GM23338 (cell line): ENCODE results near the gene CTCFL. TPM values are rescaled to one million over a fixed set of nuclear protein-coding genes. Genes with fewer than 3 reads are reported as not detected.

Experiments
- ATAC-seq: fragments of 200-7000 bp; cut with Tn5 transposase; 3 replicates; pipeline ENCODE4 v1.9.1; 2020
- DNase-seq: peaks from one replicate; pipeline ENCODE4 v3.0.0-alpha.2; 2015; ENCODE audit warnings: low spot score
- H2AFZ ChIP-seq: fragments of 200-600 bp; sonication (generic); 2 replicates; pipeline ENCODE4 v1.8.0; 2016; ENCODE audit warnings: antibody characterized with exemption, mild to moderate bottlenecking, moderate library complexity
- H3F3A ChIP-seq: fragments of 200-600 bp; sonication (generic); replicated peaks from 2 replicates; pipeline ENCODE4 v1.8.0; 2017; ENCODE audit warnings: antibody characterized with exemption, mixed run types, low read depth
- H3K27ac ChIP-seq: fragments of 200-600 bp; sonication (generic); 2 replicates; pipeline ENCODE4 v1.6.1; 2016; ENCODE audit warnings: low read depth
- H3K27me3 ChIP-seq: fragments of 200-600 bp; sonication (generic); 2 replicates; pipeline ENCODE4 v1.8.0; 2016; ENCODE audit warnings: mild to moderate bottlenecking, mixed run types, moderate library complexity; ENCODE audit not compliant: insufficient read depth
- H3K36me3 ChIP-seq: fragments of 200-600 bp; sonication (generic); 2 replicates; pipeline ENCODE4 v1.8.0; 2016; ENCODE audit warnings: mild to moderate bottlenecking; ENCODE audit not compliant: insufficient read depth
- H3K4me1 ChIP-seq: fragments of 200-600 bp; sonication (generic); 2 replicates; pipeline ENCODE4 v1.8.0; 2016; ENCODE audit warnings: mild to moderate bottlenecking, moderate library complexity; ENCODE audit not compliant: insufficient read depth
- H3K4me2 ChIP-seq: fragments of 200-600 bp; sonication (generic); 2 replicates; pipeline ENCODE4 v1.7.1; 2017; ENCODE audit warnings: mixed run types
- H3K4me3 ChIP-seq: fragments of 200-600 bp; sonication (generic); 2 replicates; pipeline ENCODE4 v1.6.1; 2016; ENCODE audit warnings: mixed run types
- H3K79me2 ChIP-seq: fragments of 200-600 bp; sonication (generic); replicated peaks from 2 replicates; pipeline ENCODE4 v1.8.0; 2017; ENCODE audit warnings: mild to moderate bottlenecking; ENCODE audit not compliant: insufficient read depth
- H3K9me2 ChIP-seq: fragments of 200-600 bp; sonication (generic); 2 replicates; pipeline ENCODE4 v1.8.0; 2017; ENCODE audit not compliant: insufficient read depth
- H4K20me1 ChIP-seq: fragments of 200-600 bp; sonication (generic); replicated peaks from 2 replicates; pipeline ENCODE4 v1.8.0; 2017; ENCODE audit warnings: mild to moderate bottlenecking; ENCODE audit not compliant: insufficient read depth
- H3K27ac Mint-ChIP-seq: 2 replicates; pipeline ENCODE4 v1.8.0; 2020; ENCODE audit warnings: inconsistent platforms, mild to moderate bottlenecking, moderate library complexity, mixed read lengths
- H3K27me3 Mint-ChIP-seq: 3 replicates; pipeline ENCODE4 v1.8.0; 2022; ENCODE audit warnings: low read depth, mild to moderate bottlenecking, moderate library complexity, mixed read lengths, inconsistent platforms; ENCODE audit not compliant: insufficient read depth, poor library complexity
- H3K36me3 Mint-ChIP-seq: 3 replicates; pipeline ENCODE4 v1.8.0; 2021; ENCODE audit warnings: low read depth, mild to moderate bottlenecking, inconsistent platforms, moderate library complexity, mixed read lengths
- H3K4me1 Mint-ChIP-seq: 3 replicates; pipeline ENCODE4 v1.8.0; 2020; ENCODE audit warnings: mild to moderate bottlenecking, inconsistent platforms, mixed read lengths
- H3K4me3 Mint-ChIP-seq: 3 replicates; pipeline ENCODE4 v1.8.0; 2021; ENCODE audit warnings: moderate library complexity, mild to moderate bottlenecking, inconsistent platforms, mixed read lengths
- H3K9me3 Mint-ChIP-seq: 3 replicates; pipeline ENCODE4 v1.8.0; 2020; ENCODE audit warnings: moderate library complexity, mild to moderate bottlenecking, inconsistent platforms, mixed read lengths
- CREB1 ChIP-seq: fragments of 250-450 bp; sonication (Bioruptor Pico); IDR thresholded peaks from 2 replicates; pipeline ENCODE4 v1.5.0; 2020; ENCODE audit warnings: low read depth, mild to moderate bottlenecking, moderate library complexity
- CTCF ChIP-seq, 2 experiments: fragments of 200-600 bp in 1 of 2; sonication (generic) in 1 of 2; conservative IDR thresholded peaks; 2 replicates each; pipeline versions ENCODE4 v1.5.1 to v1.6.1; 2016 to 2017; ENCODE audit warnings: antibody characterized with exemption in 2 of 2, low read depth in 2 of 2, mild to moderate bottlenecking in 2 of 2, moderate library complexity in 1 of 2
- ETS1 ChIP-seq: IDR thresholded peaks from 2 replicates; pipeline ENCODE4 v1.6.1; 2016; ENCODE audit warnings: antibody characterized with exemption
- EZH2 ChIP-seq: fragments of 200-600 bp; sonication (generic); IDR thresholded peaks from one replicate; pipeline ENCODE4 v1.8.0; 2017; ENCODE audit warnings: antibody characterized with exemption, mild to moderate bottlenecking, low read depth; ENCODE audit not compliant: unreplicated experiment
- EZH2phosphoT487 ChIP-seq: fragments of 200-600 bp; sonication (generic); IDR thresholded peaks from one replicate; pipeline ENCODE4 v1.8.1; 2018; ENCODE audit warnings: antibody characterized with exemption; ENCODE audit not compliant: unreplicated experiment
- JUNB ChIP-seq: IDR thresholded peaks from one replicate; pipeline ENCODE4 v1.6.1; 2016; ENCODE audit warnings: antibody characterized with exemption; ENCODE audit not compliant: unreplicated experiment
- NANOG ChIP-seq: IDR thresholded peaks from 2 replicates; pipeline ENCODE4 v1.6.1; 2016; ENCODE audit warnings: antibody characterized with exemption, borderline replicate concordance
- REST ChIP-seq: IDR thresholded peaks from one replicate; pipeline ENCODE4 v1.6.1; 2018; ENCODE audit warnings: antibody characterized with exemption; ENCODE audit not compliant: unreplicated experiment
- STAT1 ChIP-seq: IDR thresholded peaks from one replicate; pipeline ENCODE4 v1.6.1; 2016; ENCODE audit warnings: antibody characterized with exemption; ENCODE audit not compliant: unreplicated experiment
- ZNF114 ChIP-seq: fragments of 250-450 bp; sonication (Bioruptor Pico); IDR thresholded peaks from 2 replicates; pipeline ENCODE4 v1.5.0; 2020; ENCODE audit warnings: mild to moderate bottlenecking, moderate library complexity
- ZNF331 ChIP-seq: fragments of 250-450 bp; sonication (Bioruptor Pico); IDR thresholded peaks from 2 replicates; pipeline ENCODE4 v1.5.0; 2020; ENCODE audit warnings: low read depth, mild to moderate bottlenecking, moderate library complexity
- ZNF462 ChIP-seq: fragments of 250-450 bp; sonication (Bioruptor Pico); IDR thresholded peaks from 2 replicates; pipeline ENCODE4 v1.5.0; 2020; ENCODE audit warnings: mild to moderate bottlenecking, moderate library complexity
- polyA plus RNA-seq: library from polyadenylated mRNA; unstranded; fragments of >200 nt; fragmentation: Nextera tagmentation; extraction: Ambion mirVana; gene quantifications from 2 replicates; pipeline ENCODE4 v1.2.1, GENCODE V29; 2016
- total RNA-seq: library from RNA; depleted of rRNA; stranded (reverse); fragments of >200 nt; shearing (Covaris generic); gene quantifications from 2 replicates; pipeline ENCODE4 v1.2.3, GENCODE V29; 2014

The CTCFL gene
- total and polyA plus RNA-seq, 2 experiments from 2014 or later, result 0.55 to 1.4 TPM

- Histone ChIP-seq H3K79me2 (no peaks in the 10 kb centered on the region), H3K4me3 (no peak overlapping the region), H3K27ac (no peak overlapping the region), H3K4me2 (no peak overlapping the region), H3F3A (no peaks in the 10 kb centered on the region), H2AFZ (no peak overlapping the region), H4K20me1 (no peaks in the 10 kb centered on the region), H3K9me2 (no peaks in the 10 kb centered on the region; the same call in 1 of the 2 replicates), H3K36me3 (no peaks in the 10 kb centered on the region), H3K27me3 (no peaks in the 10 kb centered on the region), H3K4me1 (peaks cover 6% of the 10 kb centered on the region)
- no peaks in the 10 kb centered on the region for H3K9me3 Mint-ChIP-seq
- peaks cover 3% of the 10 kb centered on the region for H3K27me3 Mint-ChIP-seq
- no peak overlapping the region for H3K27ac Mint-ChIP-seq
- no peak for DNase-seq
- H3K4me3 Mint-ChIP-seq, result no peak overlapping the region
- H3K36me3 Mint-ChIP-seq, result no peaks in the 10 kb centered on the region
- ATAC-seq, result no peak
- TF ChIP-seq CREB1 (no peak), STAT1 (no peak), EZH2 (no peak), ETS1 (no peak), ZNF331 (CRISPR knock-in tag) (no peak), ZNF114 (CRISPR knock-in tag) (no peak), JUNB (no peak), REST (no peak), NANOG (no peak), CTCF (conservative IDR thresholded peaks at IDR 0.05; ENCODE audit: low read depth in 2 of 2) (no peak), EZH2phosphoT487 (no peak), ZNF462 (CRISPR knock-in tag) (no peak)
- peaks cover 34% of the 10 kb centered on the region for H3K4me1 Mint-ChIP-seq
Measured at GRCh38 chr20:57496592-57496991, 28.3 kb downstream of the CTCFL start.
